ENCODE data around the gene AGAP2.
A peak's percentile ranks its signal among the peaks of the same experiment; 100 is the strongest.

The AGAP2 gene

DNA sequence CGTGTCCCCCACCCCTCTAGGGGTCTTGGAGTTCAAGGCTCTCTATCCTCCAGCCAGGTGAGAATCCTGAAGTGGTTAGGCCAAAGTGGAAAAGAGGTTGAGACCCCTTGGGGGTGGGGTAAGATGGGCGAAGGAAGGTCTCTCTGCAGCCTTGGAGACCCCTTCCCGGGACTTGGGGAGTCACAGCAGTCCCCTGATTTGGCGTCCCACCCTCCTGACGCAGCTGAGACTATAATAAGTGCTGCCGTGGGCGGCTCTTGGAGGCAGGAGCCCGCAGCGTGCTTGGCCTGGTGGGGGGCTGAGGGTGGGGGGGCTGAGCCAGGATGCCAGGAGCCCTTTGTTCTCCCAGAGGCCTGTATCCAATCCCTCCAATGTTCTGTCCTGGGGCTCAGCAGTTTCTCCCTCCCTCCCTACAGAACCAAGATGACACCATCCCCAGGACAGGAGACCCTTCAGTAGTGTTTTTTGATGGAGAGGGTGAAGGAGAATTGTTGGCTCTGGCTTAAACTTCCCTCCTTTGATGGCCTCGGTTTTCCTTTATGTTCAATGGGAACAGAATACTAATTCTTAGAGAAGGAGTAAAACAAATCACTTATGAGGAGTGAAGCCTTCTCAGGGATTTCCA, 1.5 kb upstream of the AGAP2 start:
- peaks cover 67% of the 10 kb centered on the region for H3K27me3 Mint-ChIP-seq (ENCODE audit: low read depth)
- H3K9me3 Mint-ChIP-seq = no peaks in the 10 kb centered on the region
- peak overlapping the region in 2 of 3 experiments; percentile 8 to 80 for H3K4me3 Mint-ChIP-seq
- H3K36me3 Mint-ChIP-seq (ENCODE audit: low read depth) = no peaks in the 10 kb centered on the region
- no peak overlapping the region for H3K27ac Mint-ChIP-seq
- peaks cover 30% of the 10 kb centered on the region for H3K4me1 Mint-ChIP-seq
- TF ChIP-seq, protein P1, sequence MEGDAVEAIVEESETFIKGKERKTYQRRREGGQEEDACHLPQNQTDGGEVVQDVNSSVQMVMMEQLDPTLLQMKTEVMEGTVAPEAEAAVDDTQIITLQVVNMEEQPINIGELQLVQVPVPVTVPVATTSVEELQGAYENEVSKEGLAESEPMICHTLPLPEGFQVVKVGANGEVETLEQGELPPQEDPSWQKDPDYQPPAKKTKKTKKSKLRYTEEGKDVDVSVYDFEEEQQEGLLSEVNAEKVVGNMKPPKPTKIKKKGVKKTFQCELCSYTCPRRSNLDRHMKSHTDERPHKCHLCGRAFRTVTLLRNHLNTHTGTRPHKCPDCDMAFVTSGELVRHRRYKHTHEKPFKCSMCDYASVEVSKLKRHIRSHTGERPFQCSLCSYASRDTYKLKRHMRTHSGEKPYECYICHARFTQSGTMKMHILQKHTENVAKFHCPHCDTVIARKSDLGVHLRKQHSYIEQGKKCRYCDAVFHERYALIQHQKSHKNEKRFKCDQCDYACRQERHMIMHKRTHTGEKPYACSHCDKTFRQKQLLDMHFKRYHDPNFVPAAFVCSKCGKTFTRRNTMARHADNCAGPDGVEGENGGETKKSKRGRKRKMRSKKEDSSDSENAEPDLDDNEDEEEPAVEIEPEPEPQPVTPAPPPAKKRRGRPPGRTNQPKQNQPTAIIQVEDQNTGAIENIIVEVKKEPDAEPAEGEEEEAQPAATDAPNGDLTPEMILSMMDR (IDR thresholded peaks at IDR 0.05; ENCODE audit: unreplicated experiment in 3 of 3) = no peak

DNA sequence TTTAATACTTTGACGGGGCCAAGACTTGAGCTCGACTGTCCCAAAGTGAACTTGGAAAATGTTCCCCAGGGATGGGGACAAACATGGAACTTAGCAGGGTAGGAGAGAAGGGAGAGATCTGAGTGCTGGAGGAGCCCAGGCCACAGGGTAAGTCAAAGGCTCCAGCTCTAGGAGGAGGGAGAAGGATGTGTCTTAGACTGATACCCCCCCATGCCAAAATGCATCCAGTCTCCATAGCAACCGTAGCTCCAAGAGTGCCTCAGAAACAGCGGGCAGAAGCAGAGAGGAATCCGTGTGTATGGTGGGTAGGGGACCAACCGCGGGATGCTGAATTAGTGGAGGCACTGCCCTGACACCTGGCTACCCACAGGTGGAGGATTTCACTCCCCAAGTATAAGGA, 845 bp upstream of the AGAP2 start:
- Mint-ChIP-seq H3K36me3 (ENCODE audit: low read depth) (no peaks in the 10 kb centered on the region), H3K4me1 (peaks cover 36% of the 10 kb centered on the region), H3K27me3 (ENCODE audit: low read depth) (peaks cover 73% of the 10 kb centered on the region), H3K4me3 (peak overlapping the region; percentile 80 to 87 (median 83)), H3K27ac (peak overlapping the region in 1 of 3 experiments; percentile 35), H3K9me3 (no peaks in the 10 kb centered on the region)
- TF ChIP-seq, protein P1 (IDR thresholded peaks at IDR 0.05; ENCODE audit: unreplicated experiment in 3 of 3) = no peak

DNA sequence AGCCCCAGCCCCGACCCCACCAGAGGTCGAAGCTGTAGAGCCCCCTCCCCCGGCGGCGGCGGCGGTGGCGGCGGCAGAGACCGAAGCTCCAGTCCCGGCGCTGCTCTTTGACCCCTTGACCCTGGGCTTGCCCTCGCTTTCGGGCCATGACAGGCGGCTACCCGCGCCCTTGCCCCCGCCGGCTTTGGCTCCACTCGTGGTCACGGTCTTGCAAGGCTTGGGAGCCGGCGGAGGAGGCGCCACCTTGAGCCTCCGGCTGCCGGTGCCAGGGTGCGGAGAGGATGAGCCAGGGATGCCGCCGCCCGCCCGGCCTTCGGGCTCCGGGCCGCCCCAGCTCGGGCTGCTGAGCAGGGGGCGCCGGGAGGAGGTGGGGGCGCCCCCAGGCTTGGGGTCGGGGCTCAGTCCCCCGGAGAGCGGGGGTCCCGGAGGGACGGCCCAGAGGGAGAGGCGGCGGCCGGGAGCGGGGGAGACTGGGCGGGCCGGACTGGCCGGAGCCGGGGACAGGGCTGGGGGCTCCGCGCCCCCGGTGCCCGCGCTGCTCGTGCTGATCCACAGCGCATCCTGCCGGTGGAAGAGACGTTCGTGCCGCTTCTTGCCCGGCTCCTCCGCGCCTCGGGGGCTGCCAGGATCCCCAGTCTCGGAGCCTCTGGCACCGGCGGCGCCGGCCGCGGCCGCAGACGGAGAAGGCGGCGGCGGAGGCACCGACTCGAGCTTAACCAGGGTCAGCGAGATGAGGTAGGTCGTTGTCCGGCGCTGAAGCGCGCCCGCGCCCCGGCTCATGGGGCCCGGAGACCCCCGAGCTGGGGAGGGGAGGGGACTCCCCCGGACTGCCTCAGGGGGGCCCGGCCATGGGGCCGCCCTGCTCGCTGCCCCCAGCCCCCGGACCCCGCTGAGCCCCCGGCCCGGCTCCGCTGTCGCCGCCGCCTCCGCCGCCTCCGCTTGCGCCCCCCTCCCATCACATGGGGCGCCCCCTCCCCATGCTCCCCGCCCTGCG, 778 bp downstream of the AGAP2 start:
- peaks cover 34% of the 10 kb centered on the region for H3K4me1 Mint-ChIP-seq
- H3K27me3 Mint-ChIP-seq (ENCODE audit: low read depth) = peaks cover 89% of the 10 kb centered on the region
- no peaks in the 10 kb centered on the region for H3K9me3 Mint-ChIP-seq
- TF ChIP-seq, protein P1 (IDR thresholded peaks at IDR 0.05; ENCODE audit: unreplicated experiment in 3 of 3) = peak; percentile 34 to 43 (median 36)
- no peaks in the 10 kb centered on the region for H3K36me3 Mint-ChIP-seq (ENCODE audit: low read depth)
- H3K27ac Mint-ChIP-seq = no peak overlapping the region
- peak overlapping the region in 1 of 3 experiments; percentile 29 for H3K4me3 Mint-ChIP-seq

DNA sequence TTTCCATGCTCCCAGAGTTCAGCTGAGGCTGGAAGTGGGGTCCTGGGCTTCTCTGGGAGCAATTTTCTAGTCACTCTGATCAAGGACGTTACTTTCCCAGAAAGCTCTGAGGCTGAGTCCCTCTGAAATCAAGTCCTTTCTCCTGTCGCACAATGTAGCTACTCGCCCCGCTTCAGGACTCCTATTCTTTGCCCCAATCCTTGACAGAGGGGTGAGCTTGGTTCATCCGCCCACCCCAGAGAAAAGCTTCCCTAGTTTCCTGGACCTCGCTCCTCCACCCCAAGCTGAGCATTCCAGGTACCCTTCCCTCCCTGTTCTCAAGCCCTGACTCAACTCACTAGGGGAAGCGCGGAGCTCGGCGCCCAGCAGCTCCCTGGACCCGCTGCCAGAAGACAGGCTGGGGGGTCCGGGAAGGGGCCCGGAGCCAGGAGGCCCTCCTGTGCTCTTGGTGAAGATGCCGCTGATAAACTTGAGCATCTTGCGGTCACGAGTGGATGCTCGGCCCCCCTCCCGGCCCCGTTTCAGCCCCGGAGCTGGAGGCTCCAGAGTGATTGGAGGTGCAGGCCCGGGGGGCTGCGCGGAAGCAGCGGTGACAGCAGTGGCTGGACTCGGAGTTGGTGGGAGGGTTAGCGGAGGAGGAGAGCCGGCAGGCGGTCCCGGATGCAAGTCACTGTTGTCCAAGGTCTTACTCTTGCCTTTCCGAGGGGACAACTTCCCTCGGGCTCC, 1.6 kb downstream of the AGAP2 start:
- peaks cover 34% of the 10 kb centered on the region for H3K4me1 Mint-ChIP-seq
- H3K9me3 Mint-ChIP-seq = no peaks in the 10 kb centered on the region
- peak overlapping the region; percentile 78 to 85 (median 84) for H3K4me3 Mint-ChIP-seq
- peak overlapping the region in 2 of 3 experiments; percentile 9 to 33 for H3K27ac Mint-ChIP-seq
- TF ChIP-seq, protein P1 (IDR thresholded peaks at IDR 0.05; ENCODE audit: unreplicated experiment in 3 of 3) = no peak
- peaks cover 90% of the 10 kb centered on the region for H3K27me3 Mint-ChIP-seq (ENCODE audit: low read depth)
- H3K36me3 Mint-ChIP-seq (ENCODE audit: low read depth) = no peaks in the 10 kb centered on the region

DNA sequence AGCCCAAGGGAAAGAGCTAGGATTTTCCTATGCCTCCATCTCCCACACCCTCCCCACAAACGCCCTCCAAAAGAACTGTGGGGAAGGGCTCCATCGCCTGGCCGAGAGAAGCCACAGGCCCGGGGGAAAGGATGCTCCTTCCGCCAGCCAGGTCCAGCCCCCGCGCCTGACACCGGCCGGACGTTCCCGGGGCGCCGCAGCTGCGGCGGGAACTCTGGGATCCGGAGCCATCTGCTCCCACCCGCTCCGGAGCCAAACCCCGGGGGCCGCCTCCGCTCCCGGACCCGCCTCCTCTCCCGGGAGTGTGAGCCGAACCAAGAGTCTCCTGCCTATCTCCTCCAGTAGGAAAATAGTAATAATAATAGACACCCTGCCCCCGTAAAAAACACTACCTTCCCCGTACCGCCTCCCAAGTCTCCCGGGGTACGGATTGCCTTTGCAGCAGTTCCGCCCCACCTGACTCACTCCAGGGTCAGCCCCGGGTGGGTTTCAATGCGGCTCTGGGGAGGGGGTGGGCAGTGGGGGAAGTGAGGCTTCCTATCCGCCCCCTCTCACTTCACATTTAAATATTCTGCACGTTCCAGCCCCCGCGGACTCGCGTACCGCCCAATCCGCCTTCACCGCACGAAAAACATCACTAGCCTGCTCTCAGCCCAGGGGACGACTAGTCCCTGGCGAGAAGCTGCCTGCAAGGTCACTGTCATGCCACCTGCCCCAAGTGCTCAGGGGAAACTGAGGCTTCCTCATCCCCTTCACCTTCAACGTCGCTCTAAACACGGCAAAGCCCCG, 2.4 kb downstream of the AGAP2 start:
- peaks cover 90% of the 10 kb centered on the region for H3K27me3 Mint-ChIP-seq (ENCODE audit: low read depth)
- H3K36me3 Mint-ChIP-seq (ENCODE audit: low read depth) = peaks cover 5% of the 10 kb centered on the region
- H3K4me1 Mint-ChIP-seq = peaks cover 39% of the 10 kb centered on the region
- H3K4me3 Mint-ChIP-seq = peak overlapping the region; percentile 78 to 85 (median 84)
- peak overlapping the region; percentile 33 to 73 (median 63) for H3K27ac Mint-ChIP-seq
- no peaks in the 10 kb centered on the region for H3K9me3 Mint-ChIP-seq
- TF ChIP-seq, protein P1 (IDR thresholded peaks at IDR 0.05; ENCODE audit: unreplicated experiment in 3 of 3) = peak; percentile 7 to 34 (median 31)
